H9 (cell line): Measurements from ENCODE around the gene MYBBP1A. TPM values are rescaled to one million over a fixed set of nuclear protein-coding genes. Genes with fewer than 3 reads are reported as not detected.

ENCODE experiments used
- DNase-seq: peaks from one replicate; pipeline ENCODE4 v3.0.0-alpha.2; 2017
- H2AFZ ChIP-seq: one replicate; pipeline ENCODE4 v1.6.1; 2013; ENCODE audit warnings: mild to moderate bottlenecking, low read length, control low read depth, moderate library complexity
- H2AK5ac ChIP-seq: 2 replicates; pipeline ENCODE4 v1.6.1; 2013; ENCODE audit warnings: low read length, control low read depth, mixed read lengths; ENCODE audit not compliant: insufficient read length
- H2BK120ac ChIP-seq: one replicate; pipeline ENCODE4 v1.6.1; 2013; ENCODE audit warnings: low read depth, mild to moderate bottlenecking, low read length, control low read depth, inconsistent platforms; ENCODE audit not compliant: poor library complexity, severe bottlenecking
- H2BK12ac ChIP-seq: 2 replicates; pipeline ENCODE4 v1.6.1; 2013; ENCODE audit warnings: low read length, control low read depth, mixed read lengths, low read depth; ENCODE audit not compliant: insufficient read length
- H2BK15ac ChIP-seq: 2 replicates; pipeline ENCODE4 v1.6.1; 2013; ENCODE audit warnings: low read depth, low read length, control low read depth
- H2BK20ac ChIP-seq: one replicate; pipeline ENCODE4 v1.6.1; 2013; ENCODE audit warnings: low read depth, mild to moderate bottlenecking, low read length, control low read depth, inconsistent platforms; ENCODE audit not compliant: poor library complexity, severe bottlenecking
- H2BK5ac ChIP-seq: 2 replicates; pipeline ENCODE4 v1.6.1; 2013; ENCODE audit warnings: low read length, control low read depth, mixed read lengths; ENCODE audit not compliant: insufficient read length
- H3K14ac ChIP-seq: 2 replicates; pipeline ENCODE4 v1.6.1; 2013; ENCODE audit warnings: low read length, control low read depth; ENCODE audit not compliant: insufficient read depth
- H3K18ac ChIP-seq: 2 replicates; pipeline ENCODE4 v1.6.1; 2013; ENCODE audit warnings: low read depth, mild to moderate bottlenecking, mixed read lengths, low read length, control low read depth; ENCODE audit not compliant: insufficient read length
- H3K23ac ChIP-seq: 2 replicates; pipeline ENCODE4 v1.6.1; 2013; ENCODE audit warnings: low read length, control low read depth, mixed read lengths, low read depth; ENCODE audit not compliant: insufficient read length
- H3K23me2 ChIP-seq: 2 replicates; pipeline ENCODE4 v1.6.1; 2013; ENCODE audit warnings: low read depth, mild to moderate bottlenecking, mixed read lengths, low read length, control low read depth; ENCODE audit not compliant: insufficient read length, poor library complexity, severe bottlenecking
- H3K27ac ChIP-seq: 2 replicates; pipeline ENCODE4 v1.5.1; 2013; ENCODE audit warnings: low read length, control low read depth, mixed read lengths, low read depth; ENCODE audit not compliant: insufficient read length
- H3K27me3 ChIP-seq: 2 replicates; pipeline ENCODE4 v1.6.1; 2013; ENCODE audit warnings: low read length, control low read depth, inconsistent platforms; ENCODE audit not compliant: insufficient read depth
- H3K4ac ChIP-seq: 2 replicates; pipeline ENCODE4 v1.6.1; 2013; ENCODE audit warnings: low read depth, mild to moderate bottlenecking, control low read depth, inconsistent platforms, low read length, moderate library complexity
- H3K4me1 ChIP-seq: 2 replicates; pipeline ENCODE4 v1.6.1; 2013; ENCODE audit warnings: low read length, control low read depth, inconsistent platforms; ENCODE audit not compliant: insufficient read depth
- H3K4me2 ChIP-seq: 2 replicates; pipeline ENCODE4 v1.6.1; 2013; ENCODE audit warnings: low read length, control low read depth, mixed read lengths; ENCODE audit not compliant: insufficient read length, insufficient read depth
- H3K56ac ChIP-seq: 2 replicates; pipeline ENCODE4 v1.6.1; 2013; ENCODE audit warnings: low read depth, mild to moderate bottlenecking, mixed read lengths, low read length, control low read depth; ENCODE audit not compliant: insufficient read length
- H3K79me1 ChIP-seq: 2 replicates; pipeline ENCODE4 v1.6.1; 2013; ENCODE audit warnings: low read depth, mild to moderate bottlenecking, moderate library complexity, low read length, control low read depth, inconsistent platforms; ENCODE audit not compliant: insufficient read depth, poor library complexity, severe bottlenecking
- H3K79me2 ChIP-seq: 2 replicates; pipeline ENCODE4 v1.6.1; 2013; ENCODE audit warnings: low read length, control low read depth, inconsistent platforms; ENCODE audit not compliant: insufficient read depth
- H3K9ac ChIP-seq: 2 replicates; pipeline ENCODE4 v1.6.1; 2013; ENCODE audit warnings: low read length, control low read depth, mixed read lengths; ENCODE audit not compliant: insufficient read length; ENCODE audit errors: extremely low read depth
- H3K9me3 ChIP-seq: one replicate; pipeline ENCODE4 v1.6.1; 2013; ENCODE audit warnings: low read depth, low read length, inconsistent platforms; ENCODE audit not compliant: control insufficient read depth
- H3T11ph ChIP-seq: one replicate; pipeline ENCODE4 v1.6.1; 2013; ENCODE audit warnings: mild to moderate bottlenecking, low read length, control low read depth, inconsistent platforms
- H4K20me1 ChIP-seq: one replicate; pipeline ENCODE4 v1.6.1; 2013; ENCODE audit not compliant: control insufficient read depth, insufficient read length, insufficient read depth
- H4K5ac ChIP-seq: 2 replicates; pipeline ENCODE4 v1.6.1; 2013; ENCODE audit warnings: low read depth, mild to moderate bottlenecking, mixed read lengths, low read length, control low read depth; ENCODE audit not compliant: insufficient read length
- H4K8ac ChIP-seq: replicated peaks from 2 replicates; pipeline ENCODE4 v1.6.1; 2013; ENCODE audit warnings: low read length, control low read depth, mixed read lengths, low read depth; ENCODE audit not compliant: insufficient read length
- H4K91ac ChIP-seq: 2 replicates; pipeline ENCODE4 v1.6.1; 2013; ENCODE audit warnings: low read depth, mild to moderate bottlenecking, moderate library complexity, mixed read lengths, low read length, control low read depth; ENCODE audit not compliant: insufficient read length
- H3K27ac Mint-ChIP-seq, 3 experiments: 2 replicates in 2 of 3; 3 replicates in 1 of 3; pipeline ENCODE4 v1.8.0; 2020 to 2021; ENCODE audit warnings: mixed read lengths in 3 of 3, mild to moderate bottlenecking in 1 of 3, moderate library complexity in 1 of 3
- H3K27me3 Mint-ChIP-seq: 2 replicates; pipeline ENCODE4 v1.8.0; 2021; ENCODE audit warnings: low read depth, mild to moderate bottlenecking, moderate library complexity, mixed read lengths
- H3K36me3 Mint-ChIP-seq, 3 experiments: 2 replicates in 2 of 3; 3 replicates in 1 of 3; pipeline ENCODE4 v1.8.0; 2020 to 2021; ENCODE audit warnings: low read depth in 3 of 3, mixed read lengths in 3 of 3; ENCODE audit not compliant: insufficient read depth in 1 of 3
- H3K4me1 Mint-ChIP-seq, 2 experiments: 2 replicates each; pipeline ENCODE4 v1.8.0; 2020; ENCODE audit warnings: mixed read lengths in 2 of 2
- H3K4me3 Mint-ChIP-seq, 2 experiments: 2 replicates in 1 of 2; 3 replicates in 1 of 2; pipeline ENCODE4 v1.8.0; 2020 to 2021; ENCODE audit warnings: mild to moderate bottlenecking in 2 of 2, mixed read lengths in 2 of 2, moderate library complexity in 1 of 2
- H3K9me3 Mint-ChIP-seq, 2 experiments: 2 replicates in 1 of 2; 3 replicates in 1 of 2; pipeline ENCODE4 v1.8.0; 2020; ENCODE audit warnings: mild to moderate bottlenecking in 2 of 2, mixed read lengths in 2 of 2, moderate library complexity in 1 of 2
- WGBS: extraction: QIAGEN DNeasy Blood & Tissue Kit; methylation state at CpG from one replicate; pipeline ENCODE4 v1.1.7; 2013; ENCODE audit warnings: missing lambda C conversion rate, low lambda C conversion rate, mixed read lengths; ENCODE audit not compliant: insufficient read length; ENCODE audit errors: extremely low coverage; 5-methylcytosine and 5-hydroxymethylcytosine counted together
- total RNA-seq: library from RNA; stranded (reverse); gene quantifications from 2 replicates; pipeline ENCODE4 v1.2.1, GENCODE V29; 2021
- TF ChIP-seq, protein P1 (sequence below): fragments of 200-600 bp; sonication (generic); conservative IDR thresholded peaks from 3 replicates; pipeline ENCODE4 v1.8.0; 2021; ENCODE audit warnings: antibody characterized with exemption, mild to moderate bottlenecking

Gene MYBBP1A
- total RNA-seq, 1 experiment from 2014 or later, result 181 TPM

DNA sequence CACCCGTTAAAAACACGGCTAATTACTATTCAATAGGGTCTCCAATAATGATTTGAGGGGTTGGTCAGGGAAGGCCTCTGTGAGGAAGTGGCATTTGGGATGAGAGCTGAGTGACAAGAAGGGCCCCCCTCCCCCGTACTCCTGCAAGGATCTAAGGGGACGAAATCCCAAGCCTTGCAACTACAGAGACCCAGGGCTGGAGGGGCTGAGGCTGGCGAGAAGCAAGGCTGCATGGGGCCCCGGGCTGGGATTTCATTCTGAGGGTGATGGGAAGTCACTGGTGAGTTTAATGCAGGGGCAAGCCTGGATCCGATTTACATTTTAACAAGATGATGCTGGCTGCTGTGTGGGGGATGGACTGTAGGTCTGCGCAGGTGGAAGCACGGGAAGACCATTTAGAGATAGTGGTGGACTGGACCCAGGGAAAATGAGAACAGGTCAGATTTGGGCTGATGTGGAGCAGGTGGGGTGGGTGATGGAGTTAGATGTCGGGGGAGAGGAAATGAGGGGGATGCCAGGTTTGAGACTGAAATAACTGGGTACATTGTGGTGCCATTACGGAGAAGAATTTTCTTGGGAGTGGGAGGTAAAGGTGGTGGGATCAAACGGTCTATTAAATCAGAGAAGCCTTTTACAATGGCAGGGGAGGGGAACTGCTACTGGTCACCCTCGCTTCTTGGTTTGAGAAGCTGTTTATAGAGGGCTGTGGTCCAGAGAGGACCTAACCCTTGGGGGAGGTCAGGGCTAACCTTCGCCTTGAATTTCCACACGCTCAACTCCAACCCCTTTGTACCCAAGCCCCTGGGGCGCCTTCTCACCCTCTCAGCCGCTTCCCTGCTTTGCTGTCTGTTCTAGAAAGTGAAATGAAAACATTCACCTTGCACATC, 932 bp upstream of the MYBBP1A start:
- Histone ChIP-seq H3K18ac (peak overlapping the region; percentile 19), H3T11ph (no peak overlapping the region), H4K20me1 (no peaks in the 10 kb centered on the region), H3K4me2 (peak overlapping the region; percentile 60), H3K4ac (no peak overlapping the region), H3K79me2 (peaks cover 9% of the 10 kb centered on the region; the same call in 1 of the 2 replicates), H3K79me1 (no peaks in the 10 kb centered on the region), H3K4me1 (peaks cover 4% of the 10 kb centered on the region; the same call in 1 of the 2 replicates), H3K14ac (no peak overlapping the region; the same call in 1 of the 2 replicates), H2AFZ (no peak overlapping the region), H2BK5ac (no peak overlapping the region), H4K91ac (no peak overlapping the region), H2BK12ac (no peak overlapping the region), H3K9me3 (no peaks in the 10 kb centered on the region), H3K9ac (peak overlapping the region; percentile 52), H3K23me2 (peaks cover 11% of the 10 kb centered on the region), H2BK120ac (no peak overlapping the region), H3K27me3 (no peaks in the 10 kb centered on the region), H3K27ac (no peak overlapping the region), H2BK20ac (no peak overlapping the region), H4K8ac (no peak overlapping the region), H3K56ac (no peak overlapping the region), H2AK5ac (no peak overlapping the region), H3K23ac (no peak overlapping the region), H2BK15ac (no peak overlapping the region), H4K5ac (no peak overlapping the region)
- DNase-seq, result no peak
- Mint-ChIP-seq H3K27me3 (0 out of 2 replicates have a peak, but pooled peaks cover 1% of the 10 kb centered on the region), H3K4me1 (peaks cover 25 to 35% of the 10 kb centered on the region in 2 experiments), H3K36me3 (peaks cover 26 to 40% (median 31%) of the 10 kb centered on the region in 3 experiments), H3K27ac (peak overlapping the region; percentile 47 to 97 (median 89)), H3K4me3 (peak overlapping the region; percentile 94 to 95), H3K9me3 (no peaks in the 10 kb centered on the region)
- WGBS, result 100% methylated on average over 1 of the region's 17 CpGs
- TF ChIP-seq, protein P1, sequence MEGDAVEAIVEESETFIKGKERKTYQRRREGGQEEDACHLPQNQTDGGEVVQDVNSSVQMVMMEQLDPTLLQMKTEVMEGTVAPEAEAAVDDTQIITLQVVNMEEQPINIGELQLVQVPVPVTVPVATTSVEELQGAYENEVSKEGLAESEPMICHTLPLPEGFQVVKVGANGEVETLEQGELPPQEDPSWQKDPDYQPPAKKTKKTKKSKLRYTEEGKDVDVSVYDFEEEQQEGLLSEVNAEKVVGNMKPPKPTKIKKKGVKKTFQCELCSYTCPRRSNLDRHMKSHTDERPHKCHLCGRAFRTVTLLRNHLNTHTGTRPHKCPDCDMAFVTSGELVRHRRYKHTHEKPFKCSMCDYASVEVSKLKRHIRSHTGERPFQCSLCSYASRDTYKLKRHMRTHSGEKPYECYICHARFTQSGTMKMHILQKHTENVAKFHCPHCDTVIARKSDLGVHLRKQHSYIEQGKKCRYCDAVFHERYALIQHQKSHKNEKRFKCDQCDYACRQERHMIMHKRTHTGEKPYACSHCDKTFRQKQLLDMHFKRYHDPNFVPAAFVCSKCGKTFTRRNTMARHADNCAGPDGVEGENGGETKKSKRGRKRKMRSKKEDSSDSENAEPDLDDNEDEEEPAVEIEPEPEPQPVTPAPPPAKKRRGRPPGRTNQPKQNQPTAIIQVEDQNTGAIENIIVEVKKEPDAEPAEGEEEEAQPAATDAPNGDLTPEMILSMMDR, result no peak
